ENCODE results near the gene ERFL. TPM values are rescaled to one million over a fixed set of nuclear protein-coding genes. Genes with fewer than 3 reads are reported as not detected.

ERFL gene
- total and polyA plus RNA-seq, 2 of the 8 experiments (the other 6 are each of a cell fraction or from before 2014, with no cell fraction given), result 0.12 TPM; not detected in 1

DNA sequence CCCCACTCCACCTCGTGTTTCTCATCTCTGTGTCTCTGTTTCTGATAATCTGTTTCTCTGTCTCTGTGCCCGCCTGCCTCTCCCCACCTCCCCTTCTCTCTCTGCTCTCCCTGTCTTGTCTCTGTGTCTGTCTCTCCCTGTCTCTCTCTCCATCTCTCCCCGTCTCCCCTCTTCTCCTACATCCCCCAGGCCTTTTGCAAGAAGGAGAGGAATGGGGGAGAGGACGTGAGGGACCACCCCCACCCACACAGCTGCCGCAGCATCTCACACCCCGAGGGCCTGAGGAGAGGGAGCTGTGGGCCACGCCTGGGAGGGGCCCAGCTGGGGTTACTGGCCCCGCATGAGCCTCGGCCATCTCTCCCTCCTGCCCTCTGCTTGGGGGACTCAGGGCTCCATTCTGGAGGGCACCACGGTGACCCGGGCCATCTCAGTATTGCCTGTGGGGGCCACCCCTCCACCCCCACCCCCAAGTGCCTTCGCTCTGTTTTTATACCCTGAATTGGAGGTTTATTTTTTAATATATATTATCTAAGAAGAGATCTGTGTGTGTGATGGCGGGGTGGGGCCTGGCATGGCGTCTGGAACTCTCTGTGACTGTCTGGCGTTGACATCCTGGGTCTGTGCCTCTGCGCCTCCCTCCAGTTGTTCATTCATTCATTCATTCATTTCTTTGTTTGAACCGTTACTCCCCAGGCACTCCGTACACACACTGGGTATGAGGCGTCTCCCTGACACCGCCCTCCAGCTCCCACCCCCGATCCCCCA lies 21.2 kb downstream of the ERFL start:
- H3K27ac ChIP-seq (ENCODE audit: low read depth, low read length), result no peak overlapping the region
- CTCF ChIA-PET (ENCODE audit: partially characterized antibody), result interaction anchor here (0.7 to 3.0 kb wide), 6 partner anchors 12 to 372 kb away, joined by 3 to 11 read pairs (median 4); no protein-coding TSS in a partner anchor
- 82% methylated on average over 19 of the region's 21 CpGs; no CpG with 5 or more reads in 1 of the 2 experiments for WGBS, 2 experiments (ENCODE audit: extremely low coverage in 1 of 2, insufficient coverage in 1 of 2, insufficient read length in 1 of 2, insufficient replicate concordance in 2 of 2, low coverage in 1 of 2, low lambda C conversion rate in 2 of 2, missing lambda C conversion rate in 1 of 2)
- no peak overlapping the region for H3K18ac ChIP-seq (ENCODE audit: extremely low read depth, low read length)
- H3K9ac ChIP-seq (replicated peaks in 1 of 4; ENCODE audit: extremely low read depth in 1 of 4, low read depth in 3 of 4, low read length in 3 of 4), result no peak overlapping the region
- H3K4me1 ChIP-seq (replicated peaks in 1 of 4; ENCODE audit: control insufficient read depth in 3 of 4, insufficient read depth in 4 of 4, low read length in 3 of 4), result peaks cover 0 to 4% (median under 1%) of the 10 kb centered on the region in 4 experiments; a peak in 5 of 7 replicates
- H2BK120ac ChIP-seq (replicated peaks; ENCODE audit: low read depth, low read length), result no peak overlapping the region
- peaks cover 2% of the 10 kb centered on the region; the same call in 1 of the 2 replicates for H3K79me1 ChIP-seq (ENCODE audit: low read depth, low read length)
- H4K91ac ChIP-seq (replicated peaks; ENCODE audit: insufficient read length, low read length), result no peak overlapping the region
- no peak overlapping the region for H3K4me2 ChIP-seq (ENCODE audit: insufficient read depth in 1 of 2, low read depth in 2 of 2, low read length in 2 of 2)
- no peak overlapping the region for H2BK5ac ChIP-seq (ENCODE audit: low read depth, low read length)
- H3K14ac ChIP-seq (ENCODE audit: insufficient read length), result no peak overlapping the region
- POLR2A ChIA-PET (ENCODE audit: partially characterized antibody), result interaction anchor here (0.6 to 13.1 kb wide), 7 partner anchors 8 to 47 kb away, joined by 3 to 167 read pairs (median 7); partner anchors contain the start of gene RPS19
- H3K4ac ChIP-seq (replicated peaks; ENCODE audit: insufficient read length, low read depth, low read length), result no peak overlapping the region
- FAIRE-seq, result no peak
- H4K8ac ChIP-seq (ENCODE audit: extremely low read depth, insufficient read depth, low read length), result no peak overlapping the region
- no peak overlapping the region for H2BK15ac ChIP-seq (ENCODE audit: low read length)
- H3K23ac ChIP-seq (ENCODE audit: insufficient read length), result no peak overlapping the region
- H3K9me3 ChIP-seq (ENCODE audit: insufficient read depth in 2 of 2, low read depth in 1 of 2, low read length in 1 of 2), result no peaks in the 10 kb centered on the region
- H2BK12ac ChIP-seq (ENCODE audit: low read depth, low read length), result no peak overlapping the region
- peaks cover 2 to 16% (median 11%) of the 10 kb centered on the region in 4 experiments for H3K36me3 ChIP-seq (ENCODE audit: control insufficient read depth in 2 of 4, insufficient read depth in 4 of 4, low read length in 3 of 4)
- H3K56ac ChIP-seq (replicated peaks; ENCODE audit: insufficient read length, low read depth, low read length), result no peak overlapping the region
- no peak overlapping the region for H2AFZ ChIP-seq (ENCODE audit: low read length)
- H2BK20ac ChIP-seq (ENCODE audit: low read length), result no peak overlapping the region
- peaks cover 5 to 19% of the 10 kb centered on the region in 2 experiments for H4K20me1 ChIP-seq (replicated peaks in 1 of 2; ENCODE audit: control insufficient read depth in 1 of 2, insufficient read depth in 2 of 2, low read length in 2 of 2)
- no peak overlapping the region for H2AK5ac ChIP-seq (ENCODE audit: low read depth, low read length)
- H3K23me2 ChIP-seq (ENCODE audit: low read depth, low read length), result peaks cover 2% of the 10 kb centered on the region; the same call in 1 of the 2 replicates
- H3K4me3 ChIP-seq (ENCODE audit: extremely low read depth in 1 of 4, insufficient read depth in 2 of 4, low read depth in 3 of 4, low read length in 4 of 4), result no peak overlapping the region
- TF ChIP-seq JUN (IDR thresholded peaks at IDR 0.05; ENCODE audit: low read depth, low read length), result no peak
- TF ChIP-seq, protein P1, sequence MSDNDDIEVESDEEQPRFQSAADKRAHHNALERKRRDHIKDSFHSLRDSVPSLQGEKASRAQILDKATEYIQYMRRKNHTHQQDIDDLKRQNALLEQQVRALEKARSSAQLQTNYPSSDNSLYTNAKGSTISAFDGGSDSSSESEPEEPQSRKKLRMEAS (IDR thresholded peaks at IDR 0.05), result no peak
- H3K27me3 ChIP-seq (replicated peaks in 1 of 4; ENCODE audit: control insufficient read depth in 3 of 4, extremely low read depth in 1 of 4, insufficient read depth in 3 of 4, low read length in 3 of 4), result peaks cover 20 to 29% (median 26%) of the 10 kb centered on the region in 4 experiments
- H4K5ac ChIP-seq (ENCODE audit: insufficient read length, low read depth, low read length), result no peak overlapping the region
- DNase-seq (ENCODE audit: low read depth in 1 of 2, low spot score in 2 of 2), result no peak
- no peaks in the 10 kb centered on the region for H3K79me2 ChIP-seq (ENCODE audit: control insufficient read depth in 1 of 2, insufficient read depth in 2 of 2, low read length in 2 of 2)

All from H1 (cell line).